SU-DHL-6 (cell line): Measurements from ENCODE around the gene FAM3B.

Experiments used
- CTCF ChIP-seq: fragments of 200-600 bp; sonication (generic); IDR thresholded peaks from one replicate; pipeline ENCODE4 v1.5.1; 2017; ENCODE audit warnings: antibody characterized with exemption, mild to moderate bottlenecking, low read length, moderate library complexity; ENCODE audit not compliant: insufficient read depth, poor library complexity, severe bottlenecking
- EZH2phosphoT487 ChIP-seq: fragments of 200-600 bp; sonication (generic), shearing (Covaris generic); conservative IDR thresholded peaks from 2 replicates; pipeline ENCODE4 v1.6.1; 2018; ENCODE audit warnings: mild to moderate bottlenecking, antibody characterized with exemption, low read length, moderate library complexity, mixed read lengths

GRCh38 chr21:41317063-41317392 is 427 bp downstream of the FAM3B start:
- TF ChIP-seq CTCF, result no peak
- TF ChIP-seq EZH2phosphoT487, result no peak
